ENCODE results near the gene NANOS3. TPM values are rescaled to one million over a fixed set of nuclear protein-coding genes. Genes with fewer than 3 reads are reported as not detected.

Gene NANOS3
- total RNA-seq, 1 experiment from 2014 or later, result 1.1 TPM

DNA sequence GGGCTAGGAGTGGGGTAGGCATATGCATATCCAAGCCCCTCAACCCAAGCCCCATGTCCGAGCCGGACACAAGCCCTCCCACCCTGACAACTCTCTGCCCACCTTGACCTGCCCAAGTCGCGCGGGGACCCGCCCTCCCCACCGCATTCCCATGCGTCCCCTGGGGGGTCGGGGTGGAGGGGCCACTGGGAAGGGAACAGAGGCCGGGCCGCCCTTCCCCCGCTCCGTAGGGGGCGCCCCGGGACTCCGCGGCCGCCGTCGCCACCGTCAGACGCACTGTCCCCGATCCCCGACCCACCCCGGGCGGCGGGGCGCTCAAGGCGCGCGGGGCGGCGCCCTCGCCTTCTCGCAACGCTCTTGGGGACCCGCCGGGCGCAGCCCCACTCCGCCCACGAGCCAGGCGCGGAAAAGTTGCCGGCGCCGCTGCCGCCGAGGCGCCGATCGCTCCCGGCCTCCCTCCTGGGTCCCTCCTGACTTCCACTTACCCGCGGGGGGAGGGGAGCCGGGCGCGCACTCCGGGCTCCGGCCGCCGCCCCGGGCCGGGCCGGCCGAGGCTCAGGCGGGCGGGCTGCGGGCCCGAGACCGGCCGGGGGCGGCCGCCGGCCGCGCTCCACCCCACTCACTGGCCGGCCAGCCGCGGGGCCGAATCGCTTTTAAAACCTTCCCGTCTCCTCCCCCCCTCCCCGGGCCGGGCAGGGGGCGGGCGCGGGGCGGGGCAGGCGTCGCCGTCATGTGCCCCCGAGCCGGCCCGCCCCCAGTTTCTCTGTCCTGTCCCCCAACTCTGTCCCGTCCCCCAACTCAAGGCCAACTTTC is 34.4 kb upstream of the NANOS3 start (continued):
- peak; percentile 15; the same call in 1 of the 2 replicates for TF ChIP-seq GABPB1 (CRISPR knock-in tag; IDR thresholded peaks at IDR 0.05)
- TF ChIP-seq, protein P1, sequence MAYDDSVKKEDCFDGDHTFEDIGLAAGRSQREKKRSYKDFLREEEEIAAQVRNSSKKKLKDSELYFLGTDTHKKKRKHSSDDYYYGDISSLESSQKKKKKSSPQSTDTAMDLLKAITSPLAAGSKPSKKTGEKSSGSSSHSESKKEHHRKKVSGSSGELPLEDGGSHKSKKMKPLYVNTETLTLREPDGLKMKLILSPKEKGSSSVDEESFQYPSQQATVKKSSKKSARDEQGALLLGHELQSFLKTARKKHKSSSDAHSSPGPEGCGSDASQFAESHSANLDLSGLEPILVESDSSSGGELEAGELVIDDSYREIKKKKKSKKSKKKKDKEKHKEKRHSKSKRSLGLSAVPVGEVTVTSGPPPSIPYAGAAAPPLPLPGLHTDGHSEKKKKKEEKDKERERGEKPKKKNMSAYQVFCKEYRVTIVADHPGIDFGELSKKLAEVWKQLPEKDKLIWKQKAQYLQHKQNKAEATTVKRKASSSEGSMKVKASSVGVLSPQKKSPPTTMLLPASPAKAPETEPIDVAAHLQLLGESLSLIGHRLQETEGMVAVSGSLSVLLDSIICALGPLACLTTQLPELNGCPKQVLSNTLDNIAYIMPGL (CRISPR knock-in tag; IDR thresholded peaks at IDR 0.05), result peak; percentile 37; the same call in 1 of the 2 replicates

DNA sequence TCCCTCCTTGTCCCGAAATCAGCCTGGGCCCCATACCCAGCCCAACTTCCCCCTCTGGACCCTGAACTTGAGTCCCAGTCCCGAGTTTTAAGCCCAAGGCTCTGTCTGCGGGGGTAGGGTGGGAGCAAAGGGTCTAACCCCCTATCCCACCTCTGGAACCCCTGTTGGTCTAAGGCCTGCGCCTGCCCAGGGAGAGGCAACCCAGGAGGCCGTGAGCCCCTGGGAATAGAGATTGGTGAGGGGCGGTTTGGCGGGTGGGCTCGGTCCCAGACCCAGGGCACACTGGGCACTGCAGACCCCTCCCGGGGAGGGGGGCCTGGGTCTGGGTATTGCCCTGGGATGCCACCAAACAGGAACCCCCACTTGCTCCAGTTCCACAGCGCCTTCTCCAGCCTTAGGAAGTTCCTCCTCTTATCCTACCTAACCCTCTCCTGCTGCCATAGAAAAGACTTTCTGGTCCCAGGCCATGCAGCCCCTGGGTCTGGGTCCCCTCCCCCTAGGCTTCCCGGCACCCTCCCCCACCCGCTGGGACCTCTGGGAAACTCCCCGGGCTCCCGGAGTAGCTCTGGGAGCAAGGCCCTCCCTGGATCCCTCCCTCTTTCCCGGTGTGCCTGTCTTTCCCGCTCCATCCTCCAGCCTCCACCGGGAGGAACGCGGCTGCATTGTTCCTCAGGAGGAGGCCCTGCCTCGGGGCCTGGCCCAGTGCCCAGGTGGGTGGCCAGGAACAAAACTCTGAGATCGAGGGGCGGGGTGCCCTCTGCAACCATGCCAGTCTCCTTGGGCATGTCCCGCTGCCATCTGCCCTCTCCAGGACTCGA is 33.6 kb upstream of the NANOS3 start:
- Mint-ChIP-seq H3K4me1 (peaks cover 42% of the 10 kb centered on the region), H3K9me3 (no peaks in the 10 kb centered on the region), H3K36me3 (no peaks in the 10 kb centered on the region), H3K27me3 (ENCODE audit: low read depth) (no peaks in the 10 kb centered on the region), H3K27ac (no peak overlapping the region), H3K4me3 (peak overlapping the region; percentile 85)
- TF ChIP-seq GRHL2 (CRISPR knock-in tag; IDR thresholded peaks at IDR 0.05; ENCODE audit: insufficient replicate concordance, severe bottlenecking), result no peak
- TF ChIP-seq TCF7 (CRISPR knock-in tag; IDR thresholded peaks at IDR 0.05; ENCODE audit: low read depth), result no peak
- TF ChIP-seq, protein P2, sequence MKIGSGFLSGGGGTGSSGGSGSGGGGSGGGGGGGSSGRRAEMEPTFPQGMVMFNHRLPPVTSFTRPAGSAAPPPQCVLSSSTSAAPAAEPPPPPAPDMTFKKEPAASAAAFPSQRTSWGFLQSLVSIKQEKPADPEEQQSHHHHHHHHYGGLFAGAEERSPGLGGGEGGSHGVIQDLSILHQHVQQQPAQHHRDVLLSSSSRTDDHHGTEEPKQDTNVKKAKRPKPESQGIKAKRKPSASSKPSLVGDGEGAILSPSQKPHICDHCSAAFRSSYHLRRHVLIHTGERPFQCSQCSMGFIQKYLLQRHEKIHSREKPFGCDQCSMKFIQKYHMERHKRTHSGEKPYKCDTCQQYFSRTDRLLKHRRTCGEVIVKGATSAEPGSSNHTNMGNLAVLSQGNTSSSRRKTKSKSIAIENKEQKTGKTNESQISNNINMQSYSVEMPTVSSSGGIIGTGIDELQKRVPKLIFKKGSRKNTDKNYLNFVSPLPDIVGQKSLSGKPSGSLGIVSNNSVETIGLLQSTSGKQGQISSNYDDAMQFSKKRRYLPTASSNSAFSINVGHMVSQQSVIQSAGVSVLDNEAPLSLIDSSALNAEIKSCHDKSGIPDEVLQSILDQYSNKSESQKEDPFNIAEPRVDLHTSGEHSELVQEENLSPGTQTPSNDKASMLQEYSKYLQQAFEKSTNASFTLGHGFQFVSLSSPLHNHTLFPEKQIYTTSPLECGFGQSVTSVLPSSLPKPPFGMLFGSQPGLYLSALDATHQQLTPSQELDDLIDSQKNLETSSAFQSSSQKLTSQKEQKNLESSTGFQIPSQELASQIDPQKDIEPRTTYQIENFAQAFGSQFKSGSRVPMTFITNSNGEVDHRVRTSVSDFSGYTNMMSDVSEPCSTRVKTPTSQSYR (CRISPR knock-in tag; IDR thresholded peaks at IDR 0.05), result no peak
- TF ChIP-seq TP53 (CRISPR knock-in tag; IDR thresholded peaks at IDR 0.05), result 0 out of 2 replicates have a peak, but pooled peaks have one; percentile 44
- peak; percentile 75; the same call in 1 of the 2 replicates for TF ChIP-seq GTF2I (CRISPR knock-in tag; conservative IDR thresholded peaks at IDR 0.05)
- TF ChIP-seq, protein P3, sequence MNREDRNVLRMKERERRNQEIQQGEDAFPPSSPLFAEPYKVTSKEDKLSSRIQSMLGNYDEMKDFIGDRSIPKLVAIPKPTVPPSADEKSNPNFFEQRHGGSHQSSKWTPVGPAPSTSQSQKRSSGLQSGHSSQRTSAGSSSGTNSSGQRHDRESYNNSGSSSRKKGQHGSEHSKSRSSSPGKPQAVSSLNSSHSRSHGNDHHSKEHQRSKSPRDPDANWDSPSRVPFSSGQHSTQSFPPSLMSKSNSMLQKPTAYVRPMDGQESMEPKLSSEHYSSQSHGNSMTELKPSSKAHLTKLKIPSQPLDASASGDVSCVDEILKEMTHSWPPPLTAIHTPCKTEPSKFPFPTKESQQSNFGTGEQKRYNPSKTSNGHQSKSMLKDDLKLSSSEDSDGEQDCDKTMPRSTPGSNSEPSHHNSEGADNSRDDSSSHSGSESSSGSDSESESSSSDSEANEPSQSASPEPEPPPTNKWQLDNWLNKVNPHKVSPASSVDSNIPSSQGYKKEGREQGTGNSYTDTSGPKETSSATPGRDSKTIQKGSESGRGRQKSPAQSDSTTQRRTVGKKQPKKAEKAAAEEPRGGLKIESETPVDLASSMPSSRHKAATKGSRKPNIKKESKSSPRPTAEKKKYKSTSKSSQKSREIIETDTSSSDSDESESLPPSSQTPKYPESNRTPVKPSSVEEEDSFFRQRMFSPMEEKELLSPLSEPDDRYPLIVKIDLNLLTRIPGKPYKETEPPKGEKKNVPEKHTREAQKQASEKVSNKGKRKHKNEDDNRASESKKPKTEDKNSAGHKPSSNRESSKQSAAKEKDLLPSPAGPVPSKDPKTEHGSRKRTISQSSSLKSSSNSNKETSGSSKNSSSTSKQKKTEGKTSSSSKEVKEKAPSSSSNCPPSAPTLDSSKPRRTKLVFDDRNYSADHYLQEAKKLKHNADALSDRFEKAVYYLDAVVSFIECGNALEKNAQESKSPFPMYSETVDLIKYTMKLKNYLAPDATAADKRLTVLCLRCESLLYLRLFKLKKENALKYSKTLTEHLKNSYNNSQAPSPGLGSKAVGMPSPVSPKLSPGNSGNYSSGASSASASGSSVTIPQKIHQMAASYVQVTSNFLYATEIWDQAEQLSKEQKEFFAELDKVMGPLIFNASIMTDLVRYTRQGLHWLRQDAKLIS (CRISPR knock-in tag; IDR thresholded peaks at IDR 0.05; ENCODE audit: borderline replicate concordance), result no peak
- TF ChIP-seq ZNF232 (CRISPR knock-in tag; IDR thresholded peaks at IDR 0.05), result no peak
- TF ChIP-seq ZNF671 (CRISPR knock-in tag; IDR thresholded peaks at IDR 0.05), result 0 out of 2 replicates have a peak, but pooled peaks have one; percentile 30
- 0 out of 2 replicates have a peak, but pooled peaks have one; percentile 43 for TF ChIP-seq ZNF121 (CRISPR knock-in tag; IDR thresholded peaks at IDR 0.05)
- DNase-seq (ENCODE audit: low spot score) (peak; percentile 47), ATAC-seq (no peak)
- POLR2A ChIA-PET, result interaction anchor here (1.4 kb wide), 1 partner anchor 25 kb away, joined by 4 read pairs; no protein-coding TSS in a partner anchor
- CTCF ChIA-PET, result interaction anchor here (0.6 to 1.9 kb wide), 6 partner anchors 8 to 821 kb away, joined by 3 to 11 read pairs (median 4); no protein-coding TSS in a partner anchor

All from WTC11 (cell line).